ENCODE data around the gene TIAM2.

GRCh38 chr6:154956771-154957522 lies 38.2 kb upstream of the TIAM2 start:
- TF ChIP-seq, protein P1, sequence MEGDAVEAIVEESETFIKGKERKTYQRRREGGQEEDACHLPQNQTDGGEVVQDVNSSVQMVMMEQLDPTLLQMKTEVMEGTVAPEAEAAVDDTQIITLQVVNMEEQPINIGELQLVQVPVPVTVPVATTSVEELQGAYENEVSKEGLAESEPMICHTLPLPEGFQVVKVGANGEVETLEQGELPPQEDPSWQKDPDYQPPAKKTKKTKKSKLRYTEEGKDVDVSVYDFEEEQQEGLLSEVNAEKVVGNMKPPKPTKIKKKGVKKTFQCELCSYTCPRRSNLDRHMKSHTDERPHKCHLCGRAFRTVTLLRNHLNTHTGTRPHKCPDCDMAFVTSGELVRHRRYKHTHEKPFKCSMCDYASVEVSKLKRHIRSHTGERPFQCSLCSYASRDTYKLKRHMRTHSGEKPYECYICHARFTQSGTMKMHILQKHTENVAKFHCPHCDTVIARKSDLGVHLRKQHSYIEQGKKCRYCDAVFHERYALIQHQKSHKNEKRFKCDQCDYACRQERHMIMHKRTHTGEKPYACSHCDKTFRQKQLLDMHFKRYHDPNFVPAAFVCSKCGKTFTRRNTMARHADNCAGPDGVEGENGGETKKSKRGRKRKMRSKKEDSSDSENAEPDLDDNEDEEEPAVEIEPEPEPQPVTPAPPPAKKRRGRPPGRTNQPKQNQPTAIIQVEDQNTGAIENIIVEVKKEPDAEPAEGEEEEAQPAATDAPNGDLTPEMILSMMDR (IDR thresholded peaks at IDR 0.05): no peak
- TF ChIP-seq POLR2A (IDR thresholded peaks at IDR 0.05): no peak

Measured in uterus (tissue), 2 donors.